NCI-H82 (cell line): ENCODE data around the gene USP35.
"Not testable (repeated sequence)": the region's sequence is repeated elsewhere in the genome, so short reads cannot be mapped to it uniquely, and the experiment has no call there.

ENCODE experiments used
- DNase-seq: peaks from one replicate; lab custom pipeline; 2025; lab: John Stamatoyannopoulos, UW

Gene USP35

GRCh38 chr11:78231962-78232501 is 43.3 kb downstream of the USP35 start:
- DNase-seq, result no peak

- DNase-seq, result not testable (repeated sequence)
Measured at GRCh38 chr11:78233046-78233445, 44.3 kb downstream of the USP35 start.

- no peak for DNase-seq
Measured at GRCh38 chr11:78234006-78234405, 45.3 kb downstream of the USP35 start.

GRCh38 chr11:78237293-78238046 is 48.8 kb downstream of the USP35 start:
- no peak for DNase-seq

GRCh38 chr11:78239781-78240180 is 51.1 kb downstream of the USP35 start:
- peak; percentile 47 for DNase-seq

- DNase-seq, result no peak
Measured at GRCh38 chr11:78241475-78241874, 52.8 kb downstream of the USP35 start.

GRCh38 chr11:78244080-78244479 is 55.4 kb downstream of the USP35 start:
- DNase-seq, result no peak

GRCh38 chr11:78244546-78245255 is 56.0 kb downstream of the USP35 start:
- DNase-seq, result no peak

GRCh38 chr11:78248191-78248590 is 59.5 kb downstream of the USP35 start:
- no peak for DNase-seq

- DNase-seq, result no peak
Measured at GRCh38 chr11:78248903-78249302, 60.2 kb downstream of the USP35 start.

- DNase-seq, result no peak
Measured at GRCh38 chr11:78250099-78250498, 61.4 kb downstream of the USP35 start.

GRCh38 chr11:78251083-78251775 is 62.5 kb downstream of the USP35 start:
- DNase-seq, result no peak

GRCh38 chr11:78253797-78254196 is 65.1 kb downstream of the USP35 start:
- DNase-seq, result no peak

GRCh38 chr11:78254268-78254667 is 65.5 kb downstream of the USP35 start:
- no peak for DNase-seq

- DNase-seq, result no peak
Measured at GRCh38 chr11:78255919-78256318, 67.2 kb downstream of the USP35 start.

- DNase-seq, result no peak
Measured at GRCh38 chr11:78256962-78257361, 68.2 kb downstream of the USP35 start.

GRCh38 chr11:78257654-78258053 is 68.9 kb downstream of the USP35 start:
- DNase-seq, result no peak

- DNase-seq, result no peak
Measured at GRCh38 chr11:78259777-78260487, 71.2 kb downstream of the USP35 start.

- DNase-seq, result no peak
Measured at GRCh38 chr11:78261367-78261766, 72.6 kb downstream of the USP35 start.

- no peak for DNase-seq
Measured at GRCh38 chr11:78261828-78262227, 73.1 kb downstream of the USP35 start.

GRCh38 chr11:78262238-78262637 is 73.5 kb downstream of the USP35 start:
- DNase-seq, result no peak

GRCh38 chr11:78262691-78263090 is 74.0 kb downstream of the USP35 start:
- no peak for DNase-seq
